NCI-H510A (cell line): ENCODE measurements around the gene SUGT1.
"Not testable (repeated sequence)": the region's sequence is repeated elsewhere in the genome, so short reads cannot be mapped to it uniquely, and the experiment has no call there.

Experiments used
- DNase-seq: peaks from one replicate; lab custom pipeline; 2025; lab: John Stamatoyannopoulos, UW

The SUGT1 gene

DNA sequence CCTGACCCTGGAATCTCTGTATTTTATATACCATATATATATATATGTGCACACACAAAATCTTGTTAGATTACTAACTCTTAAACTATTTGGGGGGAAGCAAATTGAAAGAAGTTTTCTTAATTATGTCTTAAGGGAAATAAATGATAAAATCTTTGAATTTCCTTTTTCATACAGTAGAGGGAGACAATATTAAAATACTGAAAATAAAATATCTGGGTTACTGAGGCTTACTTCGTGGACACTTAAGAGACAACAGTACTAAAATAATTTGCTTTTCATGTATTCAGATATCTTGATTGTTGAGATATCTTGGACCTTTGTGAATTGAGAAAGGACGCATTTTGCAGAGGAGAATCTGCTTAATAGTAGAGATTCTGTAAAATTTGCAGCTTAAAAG lies 17.0 kb downstream of the SUGT1 start:
- DNase-seq: no peak

GRCh38 chr13:52670726-52671125 lies 18.1 kb downstream of the SUGT1 start:
- DNase-seq: no peak

DNA sequence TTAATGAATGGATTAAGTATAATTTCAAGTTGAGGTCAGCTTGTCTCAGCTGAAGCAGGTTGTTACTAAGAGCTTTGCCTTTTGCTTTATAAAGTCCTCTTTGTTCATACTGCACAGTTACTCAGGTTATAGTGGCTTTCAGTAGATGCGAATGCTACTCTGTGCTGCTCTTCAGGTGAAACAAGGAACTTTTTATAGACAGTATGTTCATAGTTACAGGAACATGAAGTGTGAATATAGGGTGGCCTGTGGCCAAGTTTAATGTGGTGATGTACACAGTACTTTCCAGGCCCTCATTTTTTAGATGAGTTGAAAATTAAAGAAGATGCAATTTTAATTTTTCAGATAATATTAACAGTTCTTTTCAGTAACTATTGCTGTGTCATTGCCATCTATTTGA lies 20.8 kb downstream of the SUGT1 start:
- no peak for DNase-seq

- DNase-seq: no peak
Measured at GRCh38 chr13:52677823-52678222, 25.2 kb downstream of the SUGT1 start.

DNA sequence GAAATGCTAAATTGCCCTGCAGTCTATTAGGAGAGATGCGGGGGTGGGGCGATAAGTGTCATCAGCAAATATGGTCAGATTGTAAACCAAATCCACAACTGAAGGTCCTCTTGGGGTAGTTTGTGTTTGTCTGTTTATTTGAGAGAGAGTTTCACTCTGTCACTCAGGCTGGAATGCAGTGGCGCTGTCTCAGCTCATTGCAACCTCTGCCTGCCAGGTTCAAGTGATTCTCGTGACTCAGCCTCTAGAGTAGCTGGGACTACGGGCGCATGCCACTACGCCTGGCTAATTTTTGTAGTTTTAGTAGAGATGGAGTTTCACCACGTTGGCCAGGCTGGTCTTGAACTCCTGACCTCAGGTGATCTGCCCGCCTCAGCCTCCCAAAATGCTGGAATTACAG lies 33.2 kb downstream of the SUGT1 start:
- not testable (repeated sequence) for DNase-seq

GRCh38 chr13:52686376-52686775 lies 33.7 kb downstream of the SUGT1 start:
- no peak for DNase-seq

DNA sequence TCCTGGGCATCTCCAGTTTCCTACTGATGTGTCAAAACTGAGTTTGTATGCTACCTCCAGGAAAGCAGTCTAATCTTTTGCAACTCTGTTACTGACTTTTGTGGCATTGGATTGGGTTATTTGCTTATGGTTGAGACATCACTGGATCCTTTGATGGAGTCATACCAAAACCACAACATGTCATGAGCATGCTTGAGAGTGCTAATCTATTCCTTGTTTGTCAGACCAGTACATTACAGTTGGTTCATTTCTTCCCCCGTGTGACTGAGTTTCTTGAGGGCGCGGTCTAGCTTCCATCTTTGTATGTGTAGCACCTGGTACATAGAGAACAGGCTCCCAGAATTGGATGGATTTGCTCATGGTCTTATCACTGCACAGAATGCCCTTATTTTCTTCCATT lies 43.2 kb downstream of the SUGT1 start:
- DNase-seq: no peak

GRCh38 chr13:52696566-52696965 lies 43.9 kb downstream of the SUGT1 start:
- DNase-seq: no peak

DNA sequence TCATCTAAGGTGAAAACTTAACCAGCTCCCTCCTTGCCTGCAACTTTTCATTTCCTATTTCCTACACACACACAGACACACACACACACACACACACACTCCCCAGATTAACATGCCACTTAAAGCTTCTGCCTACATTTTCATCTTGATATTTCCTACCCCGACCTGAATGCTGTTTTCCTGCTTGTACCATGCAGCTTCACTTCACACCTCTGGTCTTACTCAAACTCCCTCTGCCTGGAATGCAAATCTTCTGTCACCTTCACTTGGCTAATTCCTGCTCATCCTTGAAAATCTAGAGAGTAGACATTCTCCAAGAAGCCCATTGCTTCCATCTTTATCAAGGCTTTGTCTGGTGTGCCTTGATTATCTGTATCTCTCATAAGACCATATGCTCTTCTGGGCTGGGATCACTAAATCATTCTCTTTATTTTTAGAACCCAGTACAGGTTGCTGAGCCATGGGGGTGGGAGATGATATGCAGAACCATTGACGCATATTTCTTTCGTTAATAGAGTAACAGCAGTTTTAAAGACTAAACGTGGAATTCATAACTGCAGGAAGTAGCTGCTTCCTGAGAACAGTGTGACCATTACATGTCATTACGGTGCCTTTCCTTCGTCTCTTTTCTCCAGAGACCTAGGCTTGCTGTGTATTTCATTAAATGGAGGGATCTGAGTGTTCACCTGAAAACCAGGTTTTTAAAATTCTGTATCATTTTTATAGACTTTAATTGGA lies 49.3 kb downstream of the SUGT1 start:
- no peak for DNase-seq

DNA sequence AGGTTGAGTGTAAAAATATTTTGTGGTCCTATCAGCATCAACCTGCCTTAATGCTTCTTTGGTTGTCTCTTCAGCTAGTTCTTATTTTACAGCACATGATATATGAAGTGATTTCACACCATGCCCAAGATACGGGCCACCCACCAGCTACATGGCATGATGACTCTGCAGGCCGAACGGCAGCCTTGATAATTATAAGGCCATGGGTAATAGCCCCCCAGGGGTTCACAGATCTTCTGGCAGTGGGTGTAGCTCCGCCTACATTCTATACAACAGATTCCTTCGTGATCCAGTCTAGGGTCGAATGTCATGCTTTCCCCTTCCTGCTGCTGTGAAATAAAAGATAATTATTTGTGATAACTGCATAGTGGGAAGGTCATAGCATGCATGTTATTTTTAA lies 50.8 kb downstream of the SUGT1 start:
- no peak for DNase-seq

DNA sequence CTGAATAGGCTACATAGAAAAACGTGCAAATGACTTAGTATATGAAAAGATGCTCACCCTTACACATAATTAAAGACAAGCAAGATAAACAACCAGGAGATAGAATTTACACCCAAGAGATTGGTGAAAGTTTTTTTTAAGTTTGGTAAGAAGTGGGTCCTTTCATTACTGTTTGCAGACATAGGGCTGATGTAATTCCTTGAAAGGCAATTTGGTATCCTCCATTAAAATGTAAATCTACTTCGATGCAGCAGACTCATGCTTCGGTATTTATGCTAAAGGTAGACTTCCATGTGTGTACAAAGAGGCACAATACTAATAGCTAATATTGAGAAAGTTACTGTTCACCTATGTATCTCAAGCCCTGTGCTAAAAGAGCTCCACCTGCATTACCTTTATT lies 53.4 kb downstream of the SUGT1 start:
- no peak for DNase-seq

DNA sequence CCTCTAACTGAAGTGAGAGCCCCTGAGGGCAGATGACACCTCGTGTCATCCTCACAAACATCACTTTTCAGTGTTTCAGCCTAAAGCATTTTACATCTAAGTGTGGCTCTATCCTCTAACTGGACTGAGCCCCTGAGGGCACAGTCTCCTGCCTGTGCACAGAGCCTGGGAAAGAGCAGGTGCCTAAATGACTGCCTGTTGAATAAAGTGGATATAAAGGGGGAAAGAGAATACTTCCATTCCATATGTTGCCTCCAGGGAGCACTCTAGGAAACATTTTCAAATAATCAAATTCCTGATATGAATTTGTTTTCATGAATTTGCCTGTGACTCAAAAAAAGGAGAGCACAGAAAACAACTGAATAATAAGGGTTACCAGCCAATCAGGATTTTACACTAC lies 54.7 kb downstream of the SUGT1 start:
- no peak for DNase-seq

- DNase-seq: not testable (repeated sequence)
Measured at GRCh38 chr13:52708266-52708665, 55.6 kb downstream of the SUGT1 start.

DNA sequence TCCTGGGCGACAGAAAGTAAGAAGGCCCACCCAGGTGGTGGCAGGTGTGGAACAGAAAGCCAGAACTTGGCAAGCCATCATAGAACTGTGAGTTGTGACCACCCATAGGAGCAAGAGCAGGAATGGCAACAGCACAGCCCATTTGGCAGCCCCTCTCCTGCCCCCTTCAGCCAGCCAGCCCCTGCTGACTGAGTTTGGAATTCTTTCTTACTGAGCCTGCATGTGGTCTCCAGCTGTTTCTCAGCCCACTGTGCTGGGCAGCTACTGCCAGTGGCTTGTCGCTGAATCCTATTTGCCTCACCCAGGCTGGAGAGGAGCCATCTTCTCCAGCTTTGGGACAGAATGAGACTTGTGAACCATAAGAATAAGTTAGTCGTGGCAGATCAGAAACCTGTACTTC lies 58.6 kb downstream of the SUGT1 start:
- no peak for DNase-seq

- no peak for DNase-seq
Measured at GRCh38 chr13:52712385-52712784, 59.7 kb downstream of the SUGT1 start.

- no peak for DNase-seq
Measured at GRCh38 chr13:52713894-52714293, 61.3 kb downstream of the SUGT1 start.

- DNase-seq: peak; percentile 15
Measured at GRCh38 chr13:52720904-52721303, 68.3 kb downstream of the SUGT1 start.

GRCh38 chr13:52721356-52721755 lies 68.7 kb downstream of the SUGT1 start:
- not testable (repeated sequence) for DNase-seq

- no peak for DNase-seq
Measured at GRCh38 chr13:52723181-52723580, 70.5 kb downstream of the SUGT1 start.

DNA sequence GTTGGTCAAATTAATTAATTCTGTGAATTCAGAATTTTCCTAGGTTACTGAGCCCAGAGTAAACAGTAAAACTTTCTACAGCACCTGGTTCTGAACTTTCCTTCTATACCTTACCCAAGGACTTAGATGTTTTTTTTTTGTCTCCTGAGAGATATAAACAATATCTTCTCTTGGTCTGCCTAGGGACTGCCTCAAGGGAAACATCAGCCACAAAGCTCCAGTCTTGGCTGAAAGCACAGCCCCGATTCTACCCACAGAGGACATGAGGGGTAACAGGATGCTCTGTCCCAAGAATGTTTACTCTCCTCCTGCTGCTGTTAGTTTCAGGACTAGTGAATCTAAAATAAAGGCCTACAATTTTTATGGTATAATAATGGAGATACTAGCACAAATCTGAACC lies 72.7 kb downstream of the SUGT1 start:
- no peak for DNase-seq

DNA sequence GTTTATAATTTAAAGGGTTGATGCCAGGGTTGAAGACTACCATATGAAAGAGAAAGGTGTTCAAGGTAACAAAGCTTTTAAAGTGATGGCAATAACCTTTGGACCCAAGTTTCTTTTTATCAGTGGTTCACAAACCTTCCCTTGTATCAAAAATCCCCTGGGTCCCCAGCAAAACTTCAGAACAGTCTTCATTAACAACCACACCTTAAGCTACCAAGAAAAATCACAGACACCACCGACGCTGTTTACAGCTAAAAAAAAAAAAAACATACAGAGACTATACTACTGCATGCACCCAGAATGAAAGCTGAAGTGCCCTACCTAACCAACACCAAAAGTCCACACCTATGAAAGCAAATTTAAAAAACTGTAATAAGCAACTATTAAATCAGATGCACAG lies 73.6 kb downstream of the SUGT1 start:
- DNase-seq: no peak

DNA sequence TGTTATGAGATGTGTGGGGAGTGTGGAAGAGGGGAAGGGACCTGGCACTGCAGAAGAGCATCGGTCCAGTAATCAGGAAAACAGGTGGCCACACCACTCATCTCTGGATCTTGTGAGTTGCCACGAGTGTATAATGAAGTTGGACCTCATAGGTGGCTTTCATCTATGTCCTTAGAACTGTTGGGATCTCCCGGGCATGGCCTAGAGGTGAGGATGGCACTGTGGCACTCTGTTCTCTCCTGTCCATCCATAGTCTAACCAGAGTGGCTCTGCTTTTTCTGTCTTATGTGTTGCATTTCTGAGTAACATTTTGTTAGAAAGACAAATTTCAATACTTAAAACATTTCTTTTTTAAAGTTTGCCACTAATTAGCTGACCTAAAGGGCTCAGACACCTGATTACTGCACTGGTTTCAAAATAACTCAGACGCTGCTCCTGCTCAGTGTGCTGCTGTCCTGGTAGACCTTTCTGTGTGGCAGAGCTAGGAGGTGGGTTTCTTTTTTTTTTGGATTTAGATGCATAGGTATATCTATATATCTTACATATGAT lies 81.5 kb downstream of the SUGT1 start:
- no peak for DNase-seq

DNA sequence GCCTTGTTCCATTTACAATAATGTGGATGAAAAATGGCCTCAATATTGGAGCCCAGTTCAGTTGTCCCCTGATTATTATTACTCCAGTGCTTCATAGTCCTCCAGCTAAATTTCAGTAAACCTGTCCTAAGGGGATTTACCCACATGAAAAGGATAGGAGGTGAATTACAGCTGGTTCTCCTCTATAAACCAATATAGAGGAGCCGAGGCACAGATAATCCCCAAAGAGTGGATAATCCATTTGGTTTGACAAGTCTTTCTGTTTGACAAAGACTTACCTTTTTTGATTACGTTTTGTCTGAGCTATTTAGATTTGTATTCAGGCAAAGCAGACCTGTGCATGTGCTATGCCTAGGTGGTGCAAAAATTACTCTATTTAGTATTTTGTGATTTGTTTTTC lies 84.3 kb downstream of the SUGT1 start:
- no peak for DNase-seq

GRCh38 chr13:52737451-52737850 lies 84.8 kb downstream of the SUGT1 start:
- no peak for DNase-seq
